IMR-90 (cell line): ENCODE measurements around the gene DPH6. TPM values are rescaled to one million over a fixed set of nuclear protein-coding genes. Genes with fewer than 3 reads are reported as not detected.

Experiments used
- ATAC-seq: fragments of 200-7000 bp; cut with Tn5 transposase; 2 replicates; pipeline ENCODE4 v1.9.1; 2020; ENCODE audit warnings: low read depth, mild to moderate bottlenecking, moderate library complexity
- BruUV-seq: library from RNA; stranded (reverse); fragments of 400-500 nt; replicated peaks from 2 replicates; lab custom pipeline; 2021; lab: Mats Ljungman, UMichigan
- CTCF ChIA-PET: fragments of 300-600 bp; formaldehyde crosslinking; extraction: SDS; loops from one replicate; lab custom pipeline; 2021; ENCODE audit warnings: antibody characterized with exemption; lab: Yijun Ruan, JAX
- POLR2A ChIA-PET: fragments of 300-600 bp; sonication (Branson Sonifier 250); formaldehyde crosslinking; loops from one replicate; lab custom pipeline; 2022; ENCODE audit warnings: antibody characterized with exemption; ENCODE audit not compliant: unreplicated experiment; lab: Charles Lee
- DNase-seq: peaks from one replicate; pipeline ENCODE4 v3.0.0; 2013
- H2AFZ ChIP-seq: replicated peaks from 2 replicates; pipeline ENCODE3; 2013; ENCODE audit warnings: low read length, mild to moderate bottlenecking; ENCODE audit not compliant: poor library complexity
- H2AK5ac ChIP-seq: 2 replicates; pipeline ENCODE4 v1.6.1; 2013; ENCODE audit warnings: low read depth, low read length, inconsistent platforms
- H2AK9ac ChIP-seq: replicated peaks from 2 replicates; pipeline ENCODE3; 2013; ENCODE audit warnings: mild to moderate bottlenecking, low read depth, low read length, moderate library complexity; ENCODE audit not compliant: poor library complexity
- H2BK120ac ChIP-seq: 2 replicates; pipeline ENCODE4 v1.6.1; 2013; ENCODE audit warnings: low read depth, low read length, inconsistent platforms
- H2BK15ac ChIP-seq: 3 replicates; pipeline ENCODE4 v1.6.1; 2013; ENCODE audit warnings: low read depth, low read length, inconsistent platforms
- H2BK20ac ChIP-seq: 2 replicates; pipeline ENCODE4 v1.6.1; 2013; ENCODE audit warnings: low read depth, mild to moderate bottlenecking, inconsistent platforms, low read length, moderate library complexity
- H2BK5ac ChIP-seq: 2 replicates; pipeline ENCODE4 v1.6.1; 2013; ENCODE audit warnings: mild to moderate bottlenecking, low read depth, low read length, inconsistent platforms; ENCODE audit not compliant: poor library complexity, severe bottlenecking
- H3K14ac ChIP-seq: replicated peaks from 2 replicates; pipeline ENCODE4 v1.6.1; 2013; ENCODE audit warnings: low read depth, low read length, inconsistent platforms
- H3K18ac ChIP-seq: 2 replicates; pipeline ENCODE4 v1.6.1; 2013; ENCODE audit warnings: low read depth, low read length, control low read depth
- H3K23ac ChIP-seq: 2 replicates; pipeline ENCODE4 v1.6.1; 2013; ENCODE audit warnings: low read depth, low read length, inconsistent platforms
- H3K27ac ChIP-seq: 2 replicates; pipeline ENCODE4 v1.5.1; 2013; ENCODE audit warnings: mild to moderate bottlenecking, control low read depth, low read length; ENCODE audit not compliant: insufficient read depth
- H3K27me3 ChIP-seq: 2 replicates; pipeline ENCODE4 v1.6.1; 2013; ENCODE audit warnings: low read length; ENCODE audit not compliant: control insufficient read depth, insufficient read depth
- H3K36me3 ChIP-seq: 2 replicates; pipeline ENCODE4 v1.6.1; 2013; ENCODE audit warnings: low read length, mixed read lengths; ENCODE audit not compliant: control insufficient read depth, insufficient read depth
- H3K4ac ChIP-seq: 2 replicates; pipeline ENCODE4 v1.6.1; 2013; ENCODE audit warnings: low read depth, low read length, inconsistent platforms
- H3K4me1 ChIP-seq: 2 replicates; pipeline ENCODE4 v1.6.1; 2013; ENCODE audit warnings: low read length, mixed read lengths; ENCODE audit not compliant: control insufficient read depth, insufficient read depth
- H3K4me2 ChIP-seq: 2 replicates; pipeline ENCODE4 v1.6.1; 2013; ENCODE audit warnings: low read depth, mild to moderate bottlenecking, control low read depth, low read length, moderate library complexity
- H3K4me3 ChIP-seq: 2 replicates; pipeline ENCODE4 v1.5.1; 2013; ENCODE audit warnings: low read depth, mild to moderate bottlenecking, control low read depth, low read length, moderate library complexity; ENCODE audit not compliant: insufficient read depth
- H3K56ac ChIP-seq: 2 replicates; pipeline ENCODE4 v1.6.1; 2013; ENCODE audit warnings: low read length, inconsistent platforms; ENCODE audit not compliant: insufficient read depth; ENCODE audit errors: extremely low read depth
- H3K79me1 ChIP-seq, 2 experiments: 2 replicates each; pipeline ENCODE4 v1.6.1; 2013; ENCODE audit warnings: low read length in 2 of 2, inconsistent platforms in 1 of 2, low read depth in 1 of 2
- H3K9ac ChIP-seq: 2 replicates; pipeline ENCODE4 v1.6.1; 2013; ENCODE audit warnings: low read depth, low read length, control low read depth
- H3K9me1 ChIP-seq: 2 replicates; pipeline ENCODE4 v1.6.1; 2013; ENCODE audit warnings: low read length, inconsistent platforms; ENCODE audit not compliant: insufficient read depth
- H3K9me3 ChIP-seq: 2 replicates; pipeline ENCODE4 v1.6.1; 2013; ENCODE audit warnings: low read length; ENCODE audit not compliant: control insufficient read depth, insufficient read depth
- H4K20me1 ChIP-seq: 2 replicates; pipeline ENCODE4 v1.6.1; 2013; ENCODE audit warnings: low read length, inconsistent platforms; ENCODE audit not compliant: insufficient read depth
- H4K5ac ChIP-seq: 2 replicates; pipeline ENCODE4 v1.6.1; 2013; ENCODE audit warnings: mild to moderate bottlenecking, low read depth, low read length, control low read depth
- H4K8ac ChIP-seq, 2 experiments: 2 replicates each; pipeline ENCODE4 v1.6.1; 2013; ENCODE audit warnings: low read depth in 2 of 2, low read length in 2 of 2, control low read depth in 1 of 2, inconsistent platforms in 1 of 2
- H4K91ac ChIP-seq: 2 replicates; pipeline ENCODE4 v1.6.1; 2013; ENCODE audit warnings: low read depth, low read length, inconsistent platforms; ENCODE audit not compliant: insufficient read depth
- BHLHE40 ChIP-seq: fragments of 150-350 bp; IDR thresholded peaks from 2 replicates; pipeline ENCODE4 v1.6.1; 2016; ENCODE audit warnings: mild to moderate bottlenecking, low read depth, low read length
- CEBPB ChIP-seq: IDR thresholded peaks from 2 replicates; pipeline ENCODE4 v1.6.1; 2012; ENCODE audit warnings: low read depth, low read length, improper control_type of control experiment
- CTCF ChIP-seq: conservative IDR thresholded peaks from 2 replicates; pipeline ENCODE4 v1.5.1; 2012; ENCODE audit warnings: mild to moderate bottlenecking, low read depth, low read length, improper control_type of control experiment
- ELK1 ChIP-seq: fragments of 150-350 bp; IDR thresholded peaks from 2 replicates; pipeline ENCODE4 v1.6.1; 2016; ENCODE audit warnings: low read depth, mild to moderate bottlenecking, low read length, moderate library complexity, borderline replicate concordance
- FOS ChIP-seq: fragments of 150-350 bp; IDR thresholded peaks from 2 replicates; pipeline ENCODE4 v1.6.1; 2016; ENCODE audit warnings: low read depth, low read length
- MAFK ChIP-seq: IDR thresholded peaks from 2 replicates; pipeline ENCODE4 v1.6.1; 2012; ENCODE audit warnings: low read depth, low read length, improper control_type of control experiment
- MAZ ChIP-seq: IDR thresholded peaks from 2 replicates; pipeline ENCODE4 v1.6.1; 2012; ENCODE audit warnings: low read depth, mild to moderate bottlenecking, low read length, improper control_type of control experiment, moderate library complexity, borderline replicate concordance
- MXI1 ChIP-seq: IDR thresholded peaks from 2 replicates; pipeline ENCODE4 v1.6.1; 2012; ENCODE audit warnings: low read depth, mild to moderate bottlenecking, low read length, moderate library complexity, borderline replicate concordance
- NFE2L2 ChIP-seq: fragments of 150-350 bp; IDR thresholded peaks from 2 replicates; pipeline ENCODE4 v1.6.1; 2016; ENCODE audit warnings: low read depth, mild to moderate bottlenecking, low read length
- POLR2A ChIP-seq: IDR thresholded peaks from 2 replicates; pipeline ENCODE4 v1.6.1; 2012; ENCODE audit warnings: mild to moderate bottlenecking, low read depth, low read length
- RAD21 ChIP-seq: IDR thresholded peaks from 2 replicates; pipeline ENCODE4 v1.6.1; 2012; ENCODE audit warnings: low read length, improper control_type of control experiment
- RCOR1 ChIP-seq: IDR thresholded peaks from 2 replicates; pipeline ENCODE4 v1.6.1; 2012; ENCODE audit warnings: mild to moderate bottlenecking, low read length, improper control_type of control experiment; ENCODE audit not compliant: insufficient replicate concordance
- RFX5 ChIP-seq: IDR thresholded peaks from 2 replicates; pipeline ENCODE4 v1.8.0; 2012; ENCODE audit warnings: low read depth, mild to moderate bottlenecking, low read length, moderate library complexity
- SMC3 ChIP-seq: fragments of 150-350 bp; IDR thresholded peaks from 2 replicates; pipeline ENCODE4 v1.6.1; 2016; ENCODE audit warnings: low read depth, mild to moderate bottlenecking, antibody characterized with exemption, low read length, moderate library complexity
- WGBS, 2 experiments: methylation state at CpG; one replicate each; pipeline versions ENCODE4 v1.1.5 to v1.1.7; 2013; ENCODE audit warnings: missing lambda C conversion rate in 2 of 2; ENCODE audit not compliant: insufficient read length in 1 of 2; ENCODE audit errors: extremely low coverage in 2 of 2; 5-methylcytosine and 5-hydroxymethylcytosine counted together
- dilution Hi-C: fragments of 300-500 bp; cut with HindIII; formaldehyde crosslinking; loops from one replicate; pipeline ENCODE4 v1.14.3; 2018; ENCODE audit warnings: low sequenced_read_pairs; ENCODE audit not compliant: unreplicated experiment
- in situ Hi-C: fragments of 300-500 bp; cut with MboI; formaldehyde crosslinking; loops from 3 replicates; pipeline ENCODE4 v1.14.3; 2019; ENCODE audit warnings: low sequenced_read_pairs, inconsistent platforms, mixed read lengths
- intact Hi-C: fragments of 100-400 bp; cut with micrococcal nuclease; formaldehyde crosslinking; loops from 2 replicates; pipeline ENCODE4 v1.10.0; 2022
- polyA plus RNA-seq, 3 experiments: library from polyadenylated mRNA; depleted of rRNA; stranded (reverse); fragments of >200 nt; gene quantifications; 2 replicates each; pipeline ENCODE4 v1.2.3, GENCODE V29; 2012; ENCODE audit warnings: low replicate concordance in 1 of 3
- total RNA-seq: library from RNA; depleted of rRNA; stranded (reverse); fragments of >200 nt; gene quantifications from 2 replicates; pipeline ENCODE4 v1.2.3, GENCODE V29; 2012
- TF ChIP-seq, protein P1 (sequence below): fragments of 150-350 bp; IDR thresholded peaks from 2 replicates; pipeline ENCODE4 v1.6.1; 2017; ENCODE audit warnings: mild to moderate bottlenecking, antibody characterized with exemption, low read length, low read depth

DPH6 gene
- total and polyA plus RNA-seq, 2 of the 4 experiments (the other 2 are of a cell fraction): 6.1 to 8.1 TPM

GRCh38 chr15:35466476-35466875 is 79.5 kb downstream of the DPH6 start:
- no peak overlapping the region for H2AK5ac ChIP-seq
- CTCF ChIA-PET: no interaction called here
- H3K9me1 ChIP-seq: no peaks in the 10 kb centered on the region
- no peak overlapping the region for H3K56ac ChIP-seq
- no peak overlapping the region for H3K27ac ChIP-seq
- no peak overlapping the region for H3K4ac ChIP-seq
- H3K36me3 ChIP-seq: no peaks in the 10 kb centered on the region
- no peak overlapping the region for H3K18ac ChIP-seq
- H2AK9ac ChIP-seq: no peak overlapping the region
- intact Hi-C loops (no loop called here), dilution Hi-C loops (no loop called here), in situ Hi-C loops (no loop called here)
- no peak overlapping the region for H3K4me3 ChIP-seq
- no peak overlapping the region for H4K91ac ChIP-seq
- no peak overlapping the region for H2BK20ac ChIP-seq
- no peak overlapping the region for H4K5ac ChIP-seq
- BruUV-seq: no TSS peak
- no CpG with 5 or more reads among the region's 2 CpGs for WGBS, 2 experiments
- DNase-seq: peak; percentile 13
- H2BK120ac ChIP-seq: no peak overlapping the region
- H3K4me1 ChIP-seq: peaks cover 2% of the 10 kb centered on the region; the same call in 1 of the 2 replicates
- POLR2A ChIA-PET: no interaction called here
- H2BK5ac ChIP-seq: no peak overlapping the region
- H3K9me3 ChIP-seq: no peaks in the 10 kb centered on the region
- no peak overlapping the region for H4K8ac ChIP-seq
- H2BK15ac ChIP-seq: no peak overlapping the region
- H3K4me2 ChIP-seq: no peak overlapping the region
- H3K23ac ChIP-seq: no peak overlapping the region
- no peaks in the 10 kb centered on the region for H3K27me3 ChIP-seq
- no peak overlapping the region for H3K9ac ChIP-seq
- TF ChIP-seq BHLHE40 (no peak), RCOR1 (no peak), MAZ (no peak), MXI1 (no peak), CEBPB (no peak), FOS (no peak), MAFK (no peak), RAD21 (no peak), RFX5 (no peak), POLR2A (no peak), ELK1 (no peak), NFE2L2 (no peak), CTCF (no peak), SMC3 (no peak)
- TF ChIP-seq, protein P1, sequence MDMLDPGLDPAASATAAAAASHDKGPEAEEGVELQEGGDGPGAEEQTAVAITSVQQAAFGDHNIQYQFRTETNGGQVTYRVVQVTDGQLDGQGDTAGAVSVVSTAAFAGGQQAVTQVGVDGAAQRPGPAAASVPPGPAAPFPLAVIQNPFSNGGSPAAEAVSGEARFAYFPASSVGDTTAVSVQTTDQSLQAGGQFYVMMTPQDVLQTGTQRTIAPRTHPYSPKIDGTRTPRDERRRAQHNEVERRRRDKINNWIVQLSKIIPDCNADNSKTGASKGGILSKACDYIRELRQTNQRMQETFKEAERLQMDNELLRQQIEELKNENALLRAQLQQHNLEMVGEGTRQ: no peak
- H3K79me1 ChIP-seq: no peaks in the 10 kb centered on the region; a peak in 1 of 4 replicates
- no peaks in the 10 kb centered on the region for H4K20me1 ChIP-seq
- H3K14ac ChIP-seq: no peak overlapping the region
- no peak for ATAC-seq
- no peak overlapping the region for H2AFZ ChIP-seq
